Adrenal gland (tissue), 5 donors: ENCODE results near the gene NEURL4.
"Not testable (repeated sequence)": the region's sequence is repeated elsewhere in the genome, so short reads cannot be mapped to it uniquely, and the experiment has no call there.

ENCODE experiments used
- POLR2A ChIP-seq, 2 donors: fragments of 450-650 bp; IDR thresholded peaks; one replicate each; pipeline ENCODE4 v1.6.1; 2017; ENCODE audit warnings: antibody characterized with exemption in 2 of 2, mild to moderate bottlenecking in 2 of 2, moderate library complexity in 1 of 2
- TF ChIP-seq, protein P1 (sequence below), 6 experiments: fragments of 450-650 bp in 4 of 6; fragments of 200-600 bp in 2 of 6; sonication (generic) in 1 of 6; IDR thresholded peaks; 1 replicate in 5 of 6; 2 replicates in 1 of 6; pipeline versions ENCODE4 v1.5.1 to v1.8.0; 2016 to 2021; ENCODE audit warnings: antibody characterized with exemption in 6 of 6, mild to moderate bottlenecking in 2 of 6, moderate library complexity in 1 of 6
- donor health status: DM: no; HTN: no; CAD: no.

DNA sequence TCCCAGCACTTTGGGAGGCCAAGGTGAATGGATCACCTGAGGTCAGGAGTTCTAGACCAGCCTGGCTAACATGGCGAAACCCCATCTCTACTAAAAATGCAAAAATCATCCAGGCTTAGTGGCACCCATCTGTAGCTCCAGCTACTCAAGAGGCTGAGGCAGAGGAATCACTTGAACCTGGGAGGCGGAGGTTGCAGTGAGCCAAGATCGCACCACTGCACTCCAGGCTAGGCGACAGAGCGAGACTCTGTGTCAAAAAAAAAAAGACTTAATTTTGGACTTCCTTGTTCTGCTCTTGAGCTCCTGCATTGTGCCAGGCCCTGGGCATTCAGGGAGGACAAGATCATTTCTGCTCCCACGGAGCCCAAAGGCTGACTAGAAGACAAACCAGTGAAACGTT, 8.5 kb upstream of the NEURL4 start:
- TF ChIP-seq, protein P1, sequence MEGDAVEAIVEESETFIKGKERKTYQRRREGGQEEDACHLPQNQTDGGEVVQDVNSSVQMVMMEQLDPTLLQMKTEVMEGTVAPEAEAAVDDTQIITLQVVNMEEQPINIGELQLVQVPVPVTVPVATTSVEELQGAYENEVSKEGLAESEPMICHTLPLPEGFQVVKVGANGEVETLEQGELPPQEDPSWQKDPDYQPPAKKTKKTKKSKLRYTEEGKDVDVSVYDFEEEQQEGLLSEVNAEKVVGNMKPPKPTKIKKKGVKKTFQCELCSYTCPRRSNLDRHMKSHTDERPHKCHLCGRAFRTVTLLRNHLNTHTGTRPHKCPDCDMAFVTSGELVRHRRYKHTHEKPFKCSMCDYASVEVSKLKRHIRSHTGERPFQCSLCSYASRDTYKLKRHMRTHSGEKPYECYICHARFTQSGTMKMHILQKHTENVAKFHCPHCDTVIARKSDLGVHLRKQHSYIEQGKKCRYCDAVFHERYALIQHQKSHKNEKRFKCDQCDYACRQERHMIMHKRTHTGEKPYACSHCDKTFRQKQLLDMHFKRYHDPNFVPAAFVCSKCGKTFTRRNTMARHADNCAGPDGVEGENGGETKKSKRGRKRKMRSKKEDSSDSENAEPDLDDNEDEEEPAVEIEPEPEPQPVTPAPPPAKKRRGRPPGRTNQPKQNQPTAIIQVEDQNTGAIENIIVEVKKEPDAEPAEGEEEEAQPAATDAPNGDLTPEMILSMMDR (IDR thresholded peaks at IDR 0.05), result not testable (repeated sequence)
- TF ChIP-seq POLR2A (IDR thresholded peaks at IDR 0.05), result not testable (repeated sequence)
